Panc1 (cell line): ENCODE results near the gene SLC22A6. TPM values are rescaled to one million over a fixed set of nuclear protein-coding genes. Genes with fewer than 3 reads are reported as not detected.

Experiments
- ATAC-seq: fragments of 200-7000 bp; cut with Tn5 transposase; 2 replicates; pipeline ENCODE4 v1.9.1; 2020; ENCODE audit warnings: mild to moderate bottlenecking, moderate library complexity
- Bru-seq: library from RNA; stranded (reverse); fragments of 400-500 nt; gene quantifications from one replicate; lab custom pipeline; 2021; lab: Mats Ljungman, UMichigan
- BruChase-seq, 2 experiments: library from RNA; stranded (reverse); fragments of 400-500 nt; gene quantifications; one replicate each; lab custom pipeline; 2021; lab: Mats Ljungman, UMichigan
- BruUV-seq: library from RNA; stranded (reverse); fragments of 400-500 nt; replicated peaks from 2 replicates; lab custom pipeline; 2021; lab: Mats Ljungman, UMichigan
- CTCF ChIA-PET: fragments of 300-600 bp; sonication (Branson Sonifier 250); formaldehyde crosslinking; loops from one replicate; lab custom pipeline; 2022; ENCODE audit warnings: antibody characterized with exemption; lab: Charles Lee
- POLR2A ChIA-PET: fragments of 300-600 bp; sonication (Branson Sonifier 250); formaldehyde crosslinking; loops from one replicate; lab custom pipeline; 2022; ENCODE audit warnings: antibody characterized with exemption; lab: Charles Lee
- DNase-seq: peaks from one replicate; pipeline ENCODE4 v3.0.0-alpha.2; 2010; ENCODE audit warnings: low read depth, low spot score
- H3K27ac ChIP-seq: 2 replicates; pipeline ENCODE4 v1.5.1; 2011; ENCODE audit warnings: mild to moderate bottlenecking, low read length, inconsistent platforms
- H3K27me3 ChIP-seq: fragments of 200-500 bp; sonication (Bioruptor generic); 2 replicates; pipeline ENCODE4 v1.6.0; 2014; ENCODE audit warnings: low read length, inconsistent platforms; ENCODE audit not compliant: control insufficient read depth, insufficient read depth
- H3K36me3 ChIP-seq: fragments of 200-500 bp; sonication (Bioruptor generic); 2 replicates; pipeline ENCODE4 v1.5.1; 2014; ENCODE audit warnings: inconsistent platforms, mild to moderate bottlenecking, low read length, moderate library complexity; ENCODE audit not compliant: control insufficient read depth, insufficient read depth
- H3K4me1 ChIP-seq: 2 replicates; pipeline ENCODE4 v1.5.1; 2011; ENCODE audit warnings: inconsistent platforms, mild to moderate bottlenecking, low read length, moderate library complexity; ENCODE audit not compliant: control insufficient read depth, insufficient read depth
- H3K4me3 ChIP-seq, 2 experiments: 2 replicates each; pipeline ENCODE4 v1.5.1; 2011 to 2012; ENCODE audit warnings: low read depth in 2 of 2, low read length in 2 of 2, mild to moderate bottlenecking in 2 of 2, inconsistent platforms in 1 of 2, moderate library complexity in 1 of 2
- H3K9me3 ChIP-seq: fragments of 200-500 bp; sonication (Bioruptor generic); 2 replicates; pipeline ENCODE4 v1.5.1; 2014; ENCODE audit warnings: low read depth, mild to moderate bottlenecking, inconsistent platforms, low read length, moderate library complexity; ENCODE audit not compliant: control insufficient read depth, insufficient read depth
- POLR2AphosphoS5 ChIP-seq: IDR thresholded peaks from 2 replicates; pipeline ENCODE4 v1.6.1; 2012; ENCODE audit warnings: mild to moderate bottlenecking, low read depth, low read length, moderate library complexity
- SIN3A ChIP-seq: IDR thresholded peaks from 2 replicates; pipeline ENCODE4 v1.6.1; 2012; ENCODE audit warnings: low read depth, mild to moderate bottlenecking, low read length, moderate library complexity, borderline replicate concordance; ENCODE audit not compliant: insufficient read depth
- TCF7L2 ChIP-seq: IDR thresholded peaks from 2 replicates; pipeline ENCODE4 v1.6.1; 2011; ENCODE audit warnings: mild to moderate bottlenecking, low read depth, low read length, inconsistent platforms
- in situ Hi-C: cut with HindIII; loops from 2 replicates; pipeline ENCODE4 v1.10.0; 2016; ENCODE audit warnings: low sequenced_read_pairs, low pct_unique_long_range_greater_than_20kb
- intact Hi-C: fragments of 100-400 bp; cut with micrococcal nuclease; formaldehyde crosslinking; loops from one replicate; pipeline ENCODE4 v1.10.0; 2022; ENCODE audit not compliant: unreplicated experiment
- long read RNA-seq: library from polyadenylated mRNA; unstranded; transcript quantifications from one replicate; pipeline ENCODE4 v2.0.0, GENCODE V29; 2021; ENCODE audit not compliant: unreplicated experiment
- polyA plus RNA-seq: library from polyadenylated mRNA; unstranded; fragments of >200 nt; gene quantifications from one replicate; pipeline ENCODE4 v1.2.1, GENCODE V29; 2012; ENCODE audit warnings: missing spikeins; ENCODE audit not compliant: insufficient read length
- total RNA-seq: library from RNA; stranded (reverse); gene quantifications from one replicate; pipeline ENCODE4 v1.2.1, GENCODE V29; 2021; ENCODE audit not compliant: unreplicated experiment
- TF ChIP-seq, protein P1 (sequence below), 2 experiments: IDR thresholded peaks; 2 replicates each; pipeline ENCODE4 v1.6.1; 2011 to 2012; ENCODE audit warnings: low read depth in 2 of 2, control low read depth in 1 of 2, low read length in 1 of 2, mild to moderate bottlenecking in 1 of 2, moderate library complexity in 1 of 2; ENCODE audit not compliant: insufficient read depth in 1 of 2
- TF ChIP-seq, protein P2 (sequence below): fragments of 450-650 bp; IDR thresholded peaks from 2 replicates; pipeline ENCODE4 v1.5.1; 2017; ENCODE audit warnings: mild to moderate bottlenecking

SLC22A6 gene, protein sequence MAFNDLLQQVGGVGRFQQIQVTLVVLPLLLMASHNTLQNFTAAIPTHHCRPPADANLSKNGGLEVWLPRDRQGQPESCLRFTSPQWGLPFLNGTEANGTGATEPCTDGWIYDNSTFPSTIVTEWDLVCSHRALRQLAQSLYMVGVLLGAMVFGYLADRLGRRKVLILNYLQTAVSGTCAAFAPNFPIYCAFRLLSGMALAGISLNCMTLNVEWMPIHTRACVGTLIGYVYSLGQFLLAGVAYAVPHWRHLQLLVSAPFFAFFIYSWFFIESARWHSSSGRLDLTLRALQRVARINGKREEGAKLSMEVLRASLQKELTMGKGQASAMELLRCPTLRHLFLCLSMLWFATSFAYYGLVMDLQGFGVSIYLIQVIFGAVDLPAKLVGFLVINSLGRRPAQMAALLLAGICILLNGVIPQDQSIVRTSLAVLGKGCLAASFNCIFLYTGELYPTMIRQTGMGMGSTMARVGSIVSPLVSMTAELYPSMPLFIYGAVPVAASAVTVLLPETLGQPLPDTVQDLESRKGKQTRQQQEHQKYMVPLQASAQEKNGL
- total RNA-seq (not detected), Bru-seq, nascent RNA (not detected), BruChase-seq, experiment 1, labeled RNA remaining after a 2-hour chase (percentile 9 among the genes with signal in this experiment), BruChase-seq, experiment 2, labeled RNA remaining after a 6-hour chase (not detected)
- not detected for polyA plus RNA-seq
- long read RNA-seq = 0 reads

DNA sequence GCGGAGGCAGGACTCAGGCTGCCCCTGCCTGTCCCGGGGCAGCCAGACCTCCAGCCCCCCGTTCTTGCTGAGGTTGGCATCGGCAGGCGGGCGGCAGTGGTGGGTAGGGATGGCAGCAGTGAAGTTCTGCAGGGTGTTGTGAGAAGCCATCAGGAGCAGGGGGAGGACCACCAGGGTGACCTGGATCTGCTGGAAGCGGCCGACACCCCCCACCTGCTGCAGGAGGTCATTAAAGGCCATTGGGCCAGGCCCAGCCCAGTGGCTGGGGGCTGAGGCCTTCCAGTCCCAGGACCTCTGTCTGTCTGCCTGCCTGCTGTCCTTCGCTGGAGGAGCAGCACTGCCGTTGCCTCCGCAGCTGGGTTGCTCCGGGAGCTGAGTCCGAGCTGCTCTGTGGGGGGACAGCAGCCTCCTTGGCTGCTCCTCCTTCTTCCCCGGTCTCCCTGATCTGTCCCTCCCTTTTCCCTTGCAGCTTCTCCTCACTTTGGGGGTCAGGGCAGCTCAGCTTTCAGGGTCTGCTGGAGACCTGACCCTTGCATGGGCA is at the start of gene SLC22A6:
SLC22A6 (minus strand) TSS at position 517 of the 541 bp plus-strand sequence; CDS start at position 240, 277 bp downstream.
- DNase-seq = no peak
- BruUV-seq = no TSS peak
- intact Hi-C loops (no loop called here), in situ Hi-C loops (no loop called here)
- Histone ChIP-seq H3K4me1 (no peaks in the 10 kb centered on the region), H3K27ac (no peak within 1 kb of the TSS), H3K4me3 (no peak within 1 kb of the TSS), H3K36me3 (no peaks in the 10 kb centered on the region), H3K27me3 (peaks cover 2% of the 10 kb centered on the region; the same call in 1 of the 2 replicates), H3K9me3 (no peaks in the 10 kb centered on the region)
- ChIA-PET POLR2A (no interaction called here), CTCF (no interaction called here)
- TF ChIP-seq SIN3A (no peak), POLR2AphosphoS5 (no peak), TCF7L2 (no peak)
- TF ChIP-seq, protein P1, sequence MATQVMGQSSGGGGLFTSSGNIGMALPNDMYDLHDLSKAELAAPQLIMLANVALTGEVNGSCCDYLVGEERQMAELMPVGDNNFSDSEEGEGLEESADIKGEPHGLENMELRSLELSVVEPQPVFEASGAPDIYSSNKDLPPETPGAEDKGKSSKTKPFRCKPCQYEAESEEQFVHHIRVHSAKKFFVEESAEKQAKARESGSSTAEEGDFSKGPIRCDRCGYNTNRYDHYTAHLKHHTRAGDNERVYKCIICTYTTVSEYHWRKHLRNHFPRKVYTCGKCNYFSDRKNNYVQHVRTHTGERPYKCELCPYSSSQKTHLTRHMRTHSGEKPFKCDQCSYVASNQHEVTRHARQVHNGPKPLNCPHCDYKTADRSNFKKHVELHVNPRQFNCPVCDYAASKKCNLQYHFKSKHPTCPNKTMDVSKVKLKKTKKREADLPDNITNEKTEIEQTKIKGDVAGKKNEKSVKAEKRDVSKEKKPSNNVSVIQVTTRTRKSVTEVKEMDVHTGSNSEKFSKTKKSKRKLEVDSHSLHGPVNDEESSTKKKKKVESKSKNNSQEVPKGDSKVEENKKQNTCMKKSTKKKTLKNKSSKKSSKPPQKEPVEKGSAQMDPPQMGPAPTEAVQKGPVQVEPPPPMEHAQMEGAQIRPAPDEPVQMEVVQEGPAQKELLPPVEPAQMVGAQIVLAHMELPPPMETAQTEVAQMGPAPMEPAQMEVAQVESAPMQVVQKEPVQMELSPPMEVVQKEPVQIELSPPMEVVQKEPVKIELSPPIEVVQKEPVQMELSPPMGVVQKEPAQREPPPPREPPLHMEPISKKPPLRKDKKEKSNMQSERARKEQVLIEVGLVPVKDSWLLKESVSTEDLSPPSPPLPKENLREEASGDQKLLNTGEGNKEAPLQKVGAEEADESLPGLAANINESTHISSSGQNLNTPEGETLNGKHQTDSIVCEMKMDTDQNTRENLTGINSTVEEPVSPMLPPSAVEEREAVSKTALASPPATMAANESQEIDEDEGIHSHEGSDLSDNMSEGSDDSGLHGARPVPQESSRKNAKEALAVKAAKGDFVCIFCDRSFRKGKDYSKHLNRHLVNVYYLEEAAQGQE (IDR thresholded peaks at IDR 0.05; ENCODE audit: insufficient read depth in 1 of 2, low read depth in 2 of 2, low read length in 1 of 2) = no peak
- TF ChIP-seq, protein P2, sequence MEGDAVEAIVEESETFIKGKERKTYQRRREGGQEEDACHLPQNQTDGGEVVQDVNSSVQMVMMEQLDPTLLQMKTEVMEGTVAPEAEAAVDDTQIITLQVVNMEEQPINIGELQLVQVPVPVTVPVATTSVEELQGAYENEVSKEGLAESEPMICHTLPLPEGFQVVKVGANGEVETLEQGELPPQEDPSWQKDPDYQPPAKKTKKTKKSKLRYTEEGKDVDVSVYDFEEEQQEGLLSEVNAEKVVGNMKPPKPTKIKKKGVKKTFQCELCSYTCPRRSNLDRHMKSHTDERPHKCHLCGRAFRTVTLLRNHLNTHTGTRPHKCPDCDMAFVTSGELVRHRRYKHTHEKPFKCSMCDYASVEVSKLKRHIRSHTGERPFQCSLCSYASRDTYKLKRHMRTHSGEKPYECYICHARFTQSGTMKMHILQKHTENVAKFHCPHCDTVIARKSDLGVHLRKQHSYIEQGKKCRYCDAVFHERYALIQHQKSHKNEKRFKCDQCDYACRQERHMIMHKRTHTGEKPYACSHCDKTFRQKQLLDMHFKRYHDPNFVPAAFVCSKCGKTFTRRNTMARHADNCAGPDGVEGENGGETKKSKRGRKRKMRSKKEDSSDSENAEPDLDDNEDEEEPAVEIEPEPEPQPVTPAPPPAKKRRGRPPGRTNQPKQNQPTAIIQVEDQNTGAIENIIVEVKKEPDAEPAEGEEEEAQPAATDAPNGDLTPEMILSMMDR = no peak
- ATAC-seq = no peak

DNA sequence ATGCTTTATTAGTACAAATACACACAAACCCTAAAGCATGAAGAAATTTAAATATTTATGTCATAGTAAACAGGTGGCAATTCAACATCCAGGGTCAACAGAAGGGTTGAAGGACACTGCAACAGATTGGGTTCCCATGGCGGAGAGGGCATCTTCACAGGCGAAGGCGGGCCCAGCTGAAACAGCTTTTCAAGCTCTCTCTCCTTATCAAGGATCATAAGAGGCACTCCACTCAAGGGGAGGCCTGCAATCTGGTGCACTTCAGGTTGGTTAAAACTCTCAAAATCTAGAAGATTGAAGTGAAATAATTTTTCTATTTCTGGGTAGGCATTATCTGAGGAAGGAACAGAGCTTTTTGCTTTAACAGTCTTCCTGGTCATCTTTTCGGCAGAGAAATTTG is 47.7 kb upstream of the SLC22A6 start:
- H3K4me1 ChIP-seq = no peaks in the 10 kb centered on the region
- ATAC-seq = no peak
- H3K36me3 ChIP-seq = no peaks in the 10 kb centered on the region
- DNase-seq = no peak
- H3K27me3 ChIP-seq = no peaks in the 10 kb centered on the region
- in situ Hi-C loops (no loop called here), intact Hi-C loops (no loop called here)
- no peaks in the 10 kb centered on the region for H3K9me3 ChIP-seq
- TF ChIP-seq SIN3A = no peak
- TF ChIP-seq, protein P2 = no peak
- BruUV-seq = no TSS peak
- CTCF ChIA-PET = no interaction called here
- POLR2A ChIA-PET = no interaction called here
- H3K4me3 ChIP-seq = no peak overlapping the region
- H3K27ac ChIP-seq = no peak overlapping the region
